Measurements from ENCODE around the gene NT5DC4.
A peak's percentile ranks its signal among the peaks of the same experiment; 100 is the strongest.

The NT5DC4 gene

DNA sequence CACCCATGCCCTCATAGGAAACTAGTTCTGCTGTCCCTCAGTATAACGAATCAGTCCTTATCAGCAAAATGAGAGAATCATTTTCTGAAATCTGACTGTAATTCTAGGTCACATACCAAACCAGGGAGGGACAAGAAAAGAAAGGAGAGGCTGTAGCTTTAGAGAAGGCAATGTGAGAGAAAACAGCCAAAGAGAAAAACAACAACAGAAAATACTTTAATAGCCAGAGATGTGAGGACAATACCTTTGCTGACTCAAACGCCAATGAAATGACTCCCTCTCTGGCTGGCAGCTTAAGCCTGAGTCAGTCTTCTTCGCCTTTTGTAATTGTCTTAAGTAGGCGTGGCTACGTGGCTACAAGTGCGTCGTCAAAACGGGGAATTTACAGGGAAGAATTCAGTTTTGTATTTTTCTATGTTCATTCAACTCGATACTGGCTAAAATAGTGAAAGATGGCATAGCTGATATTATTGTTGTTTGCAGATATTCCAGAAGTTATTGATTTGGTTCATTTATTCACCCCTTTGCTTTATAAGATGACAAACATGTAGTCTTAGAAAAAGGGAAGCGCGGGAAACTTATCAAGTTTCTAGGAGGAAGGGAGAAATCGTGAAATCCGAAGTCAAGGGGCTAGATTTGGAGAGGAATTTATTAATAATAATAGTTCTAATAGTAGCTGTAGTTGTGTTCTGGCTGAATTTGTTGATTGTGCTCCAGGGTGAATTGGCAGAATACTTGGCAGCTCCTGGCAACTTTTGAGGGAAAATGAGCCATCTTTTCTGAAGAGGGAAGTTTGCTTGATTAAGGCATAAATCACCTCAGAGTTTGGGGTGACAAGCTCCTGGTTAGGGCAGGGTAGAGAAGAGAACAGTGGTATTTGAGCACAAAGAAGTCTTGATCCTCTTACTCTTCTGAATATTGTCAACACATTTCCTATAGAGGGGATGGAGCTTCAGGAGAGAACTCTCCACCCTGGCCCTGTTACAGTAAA, 63.7 kb downstream of the NT5DC4 start, which contains the start of gene IL1A:
TSS of gene IL1A (minus strand) at position 295 of the 991 bp plus-strand sequence. CDS start 723 bp downstream, outside the sequence.
- peak; percentile 78 for DNase-seq (ENCODE audit: low spot score)

DNA sequence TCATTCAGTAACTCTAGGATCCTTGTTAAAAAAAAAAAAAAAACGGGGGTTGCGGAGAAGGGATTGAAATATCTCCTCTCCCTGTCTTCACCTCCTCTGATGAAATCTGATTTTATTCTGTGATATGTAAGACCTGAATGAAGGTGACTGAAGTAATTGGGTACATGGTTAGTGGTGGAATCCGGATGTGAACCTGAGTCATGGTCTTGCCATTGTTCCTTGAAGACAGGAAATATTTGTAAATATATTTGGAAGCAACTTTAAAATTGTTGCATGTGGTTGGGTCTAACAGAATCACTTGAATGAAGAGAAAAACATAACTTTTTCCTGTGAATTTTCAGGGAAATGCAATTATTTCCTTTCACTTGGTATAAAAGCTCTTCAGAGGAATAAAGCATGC, 66.5 kb downstream of the NT5DC4 start:
- no peak for DNase-seq (ENCODE audit: low spot score)

DNA sequence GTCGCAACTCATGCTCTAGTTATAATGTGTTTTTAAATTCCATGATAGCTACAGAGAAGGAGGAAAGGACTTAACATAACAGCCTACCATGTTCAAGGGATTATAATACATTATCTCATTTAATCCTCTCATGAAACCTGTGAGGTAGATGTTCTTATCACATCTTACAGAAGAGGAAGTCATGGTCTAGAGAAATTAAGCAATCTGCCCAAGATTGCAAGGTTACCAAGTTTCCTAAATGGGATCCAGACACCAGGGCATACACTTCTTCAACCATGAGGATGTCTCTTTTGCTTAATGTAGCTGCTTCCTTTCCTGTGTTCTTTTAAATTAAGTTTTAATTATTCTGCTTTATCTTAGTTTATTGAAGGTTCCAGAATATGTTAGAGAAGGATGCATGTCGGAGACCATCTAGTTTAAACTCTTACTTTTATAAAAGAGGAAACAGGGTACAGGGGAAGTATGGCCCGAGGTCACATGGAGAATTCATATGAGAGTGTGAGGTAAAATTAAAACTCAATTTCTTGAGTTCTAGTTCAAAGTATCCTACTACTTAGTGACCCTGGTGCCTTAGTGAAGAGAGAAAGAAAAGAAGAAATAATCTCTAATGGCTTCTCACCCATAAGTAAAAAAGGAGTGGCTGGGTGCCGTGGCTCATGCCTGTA, 67.0 kb downstream of the NT5DC4 start:
- no peak for DNase-seq (ENCODE audit: low spot score)

DNA sequence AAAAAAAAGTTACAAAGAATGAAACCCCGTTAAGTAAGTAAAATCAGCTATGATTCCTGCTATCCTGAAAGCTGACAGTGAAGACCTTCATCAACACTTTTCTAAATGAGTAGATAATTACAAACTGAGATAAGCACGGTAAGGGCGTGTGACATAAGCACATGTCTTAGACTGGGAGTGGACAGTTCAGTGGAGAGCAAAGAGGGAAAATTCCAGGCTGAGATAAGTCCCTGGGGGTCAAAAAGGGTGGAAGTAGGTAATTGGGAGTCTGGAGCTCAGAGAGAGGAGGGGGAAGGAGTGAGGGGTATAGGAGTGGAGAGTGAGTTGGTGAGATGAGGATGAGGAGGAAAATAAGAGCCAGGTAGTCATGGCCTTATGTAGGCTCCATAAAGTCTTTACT, 67.8 kb downstream of the NT5DC4 start:
- DNase-seq (ENCODE audit: low spot score) = no peak
